ENCODE results near the gene SLMAP.

DNA sequence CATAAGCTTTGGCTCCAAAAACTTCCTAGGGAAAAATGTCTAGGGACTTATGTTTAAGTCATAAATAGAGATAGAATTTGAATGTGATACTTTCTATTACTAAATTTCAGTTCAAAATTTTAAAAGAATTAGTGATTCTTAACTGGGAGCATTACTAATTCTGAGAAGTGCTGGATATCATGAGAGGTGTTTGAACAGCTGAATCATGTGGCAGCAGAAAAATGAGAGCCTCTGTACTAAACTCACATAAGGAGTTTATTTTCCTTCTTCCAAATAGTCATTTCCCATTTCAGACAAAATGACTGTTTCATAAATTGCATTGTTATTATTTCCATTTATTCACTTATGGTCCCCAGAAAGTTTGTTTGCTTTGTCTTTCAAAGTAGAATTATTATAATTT lies 62.7 kb downstream of the SLMAP start:
- TF ChIP-seq EZH2 (IDR thresholded peaks at IDR 0.05) (no peak), POLR2AphosphoS5 (IDR thresholded peaks at IDR 0.05; ENCODE audit: borderline replicate concordance, low read depth, low read length) (no peak)
